Measurements from ENCODE around the gene GBF1.
"Not testable (repeated sequence)": the region's sequence is repeated elsewhere in the genome, so short reads cannot be mapped to it uniquely, and the experiment has no call there.

The GBF1 gene

GRCh38 chr10:102211615-102212299 lies 33.6 kb upstream of the GBF1 start:
- in situ Hi-C loops (cut with HindIII; ENCODE audit: low sequenced_read_pairs), result no loop called here
- TF ChIP-seq, protein P1, sequence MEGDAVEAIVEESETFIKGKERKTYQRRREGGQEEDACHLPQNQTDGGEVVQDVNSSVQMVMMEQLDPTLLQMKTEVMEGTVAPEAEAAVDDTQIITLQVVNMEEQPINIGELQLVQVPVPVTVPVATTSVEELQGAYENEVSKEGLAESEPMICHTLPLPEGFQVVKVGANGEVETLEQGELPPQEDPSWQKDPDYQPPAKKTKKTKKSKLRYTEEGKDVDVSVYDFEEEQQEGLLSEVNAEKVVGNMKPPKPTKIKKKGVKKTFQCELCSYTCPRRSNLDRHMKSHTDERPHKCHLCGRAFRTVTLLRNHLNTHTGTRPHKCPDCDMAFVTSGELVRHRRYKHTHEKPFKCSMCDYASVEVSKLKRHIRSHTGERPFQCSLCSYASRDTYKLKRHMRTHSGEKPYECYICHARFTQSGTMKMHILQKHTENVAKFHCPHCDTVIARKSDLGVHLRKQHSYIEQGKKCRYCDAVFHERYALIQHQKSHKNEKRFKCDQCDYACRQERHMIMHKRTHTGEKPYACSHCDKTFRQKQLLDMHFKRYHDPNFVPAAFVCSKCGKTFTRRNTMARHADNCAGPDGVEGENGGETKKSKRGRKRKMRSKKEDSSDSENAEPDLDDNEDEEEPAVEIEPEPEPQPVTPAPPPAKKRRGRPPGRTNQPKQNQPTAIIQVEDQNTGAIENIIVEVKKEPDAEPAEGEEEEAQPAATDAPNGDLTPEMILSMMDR (IDR thresholded peaks at IDR 0.05; ENCODE audit: low read depth, low read length, missing control alignments), result no peak
- no peak overlapping the region for H3K4me3 ChIP-seq (ENCODE audit: low read depth, low read length)
- DNase-seq (ENCODE audit: low read depth), result no peak

- in situ Hi-C loops (cut with HindIII; ENCODE audit: low sequenced_read_pairs); DNase-seq (ENCODE audit: low read depth); H3K4me3 ChIP-seq (ENCODE audit: low read depth, low read length): not testable (repeated sequence)
Measured at GRCh38 chr10:102213599-102213998, 31.7 kb upstream of the GBF1 start.

GRCh38 chr10:102219370-102219769 lies 26.0 kb upstream of the GBF1 start:
- TF ChIP-seq, protein P1 (IDR thresholded peaks at IDR 0.05; ENCODE audit: low read depth, low read length, missing control alignments), result no peak
- H3K4me3 ChIP-seq (ENCODE audit: low read depth, low read length), result no peak overlapping the region
- in situ Hi-C loops (cut with HindIII; ENCODE audit: low sequenced_read_pairs), result no loop called here
- no peak for DNase-seq (ENCODE audit: low read depth)

DNA sequence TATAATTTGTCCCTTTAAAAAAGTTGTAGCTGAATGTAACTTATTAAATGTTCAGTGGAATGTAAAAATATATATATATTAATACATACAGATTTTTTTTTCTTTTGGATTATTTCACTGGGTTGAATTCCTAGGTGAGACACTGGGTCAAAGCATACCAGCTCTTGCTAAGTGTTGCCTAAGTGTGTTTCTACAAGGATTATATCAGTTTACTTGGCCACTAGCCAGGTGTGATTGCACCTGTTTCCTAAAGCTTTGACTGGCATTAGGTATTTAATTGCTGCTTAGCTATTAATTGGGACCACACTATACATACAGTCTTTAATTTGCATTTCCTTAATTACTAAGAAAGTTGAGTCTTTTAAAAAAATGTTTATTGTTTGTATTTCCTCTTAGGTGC lies 24.7 kb upstream of the GBF1 start:
- DNase-seq (ENCODE audit: low read depth), result no peak
- TF ChIP-seq, protein P1 (IDR thresholded peaks at IDR 0.05; ENCODE audit: low read depth, low read length, missing control alignments), result no peak
- no peak overlapping the region for H3K4me3 ChIP-seq (ENCODE audit: low read depth, low read length)
- in situ Hi-C loops (cut with HindIII; ENCODE audit: low sequenced_read_pairs), result loop anchor here (10.0 kb wide), 2 partner anchors 84 to 284 kb away; partner anchors contain the start of genes ACTR1A and SUFU

DNA sequence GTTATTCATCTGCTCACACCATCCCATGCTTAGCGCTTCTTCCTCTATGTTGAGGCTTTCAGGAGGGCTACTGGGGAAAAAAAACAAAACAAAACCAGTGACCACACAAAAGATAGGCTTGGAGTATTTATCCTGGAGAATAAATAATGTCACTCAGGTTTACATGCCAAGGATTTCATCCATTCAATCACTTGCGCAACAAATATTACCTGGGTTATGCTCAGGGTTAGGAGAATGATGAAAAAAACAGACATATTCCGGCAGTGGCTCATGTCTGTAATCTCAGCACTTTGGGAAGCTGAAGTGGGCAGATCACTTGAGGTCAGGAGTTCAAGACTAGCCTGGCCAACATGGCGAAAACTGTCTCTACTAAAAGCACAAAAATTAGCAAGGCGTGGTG lies 22.5 kb upstream of the GBF1 start:
- in situ Hi-C loops (cut with HindIII; ENCODE audit: low sequenced_read_pairs), result loop anchor here (10.0 kb wide), 2 partner anchors 82 to 282 kb away; partner anchors contain the start of genes ACTR1A and SUFU
- TF ChIP-seq, protein P1 (IDR thresholded peaks at IDR 0.05; ENCODE audit: low read depth, low read length, missing control alignments), result no peak
- no peak for DNase-seq (ENCODE audit: low read depth)
- H3K4me3 ChIP-seq (ENCODE audit: low read depth, low read length), result no peak overlapping the region

- TF ChIP-seq, protein P1 (IDR thresholded peaks at IDR 0.05; ENCODE audit: low read depth, low read length, missing control alignments), result no peak
- DNase-seq (ENCODE audit: low read depth), result peak; percentile 76
- H3K4me3 ChIP-seq (ENCODE audit: low read depth, low read length), result peak within 1 kb of the TSS; percentile 11
- in situ Hi-C loops (cut with HindIII; ENCODE audit: low sequenced_read_pairs), result loop anchor here (5.0 to 10.0 kb wide), 4 partner anchors 59 to 279 kb away; partner anchors contain the start of genes ACTR1A and SUFU
Measured at GRCh38 chr10:102225646-102226541, 19.4 kb upstream of the GBF1 start, which contains the start of gene ELOVL3. ELOVL3 (plus strand) TSS chr10:102226299; CDS start chr10:102226549, 250 bp downstream.
